ENCODE results near the gene PLCB1. TPM values are rescaled to one million over a fixed set of nuclear protein-coding genes. Genes with fewer than 3 reads are reported as not detected.

The PLCB1 gene
- total RNA-seq, 1 experiment from 2014 or later = 4.4 TPM

GRCh38 chr20:8875586-8875985 lies 743.5 kb downstream of the PLCB1 start:
- CTCF ChIA-PET = interaction anchor here (1.2 kb wide), 1 partner anchor 22 kb away, joined by 3 read pairs; no protein-coding TSS in a partner anchor
- peaks cover 13% of the 10 kb centered on the region for H3K4me1 ChIP-seq (ENCODE audit: insufficient read depth, low read length)
- H3K36me3 ChIP-seq (ENCODE audit: low read depth, low read length) = no peaks in the 10 kb centered on the region
- no peak overlapping the region for H3K4me2 ChIP-seq (ENCODE audit: low read length)
- H3K9me3 ChIP-seq (ENCODE audit: low read length) = no peaks in the 10 kb centered on the region
- DNase-seq (peak; percentile 28), ATAC-seq (peak; percentile 58)
- no peaks in the 10 kb centered on the region for H3F3A ChIP-seq (ENCODE audit: low read length, unreplicated experiment)
- TF ChIP-seq EZH2phosphoT487 (IDR thresholded peaks at IDR 0.05; ENCODE audit: borderline replicate concordance, low read length) (no peak), CTCF (conservative IDR thresholded peaks at IDR 0.05; ENCODE audit: low read depth, low read length) (no peak), EZH2 (IDR thresholded peaks at IDR 0.05; ENCODE audit: low read length, unreplicated experiment) (no peak)
- H3K79me2 ChIP-seq (ENCODE audit: low read length) = no peaks in the 10 kb centered on the region
- no TSS peak for BruUV-seq (replicated peaks)
- no peaks in the 10 kb centered on the region for H3K27me3 ChIP-seq (ENCODE audit: low read length)
- no peak overlapping the region for H2AFZ ChIP-seq (ENCODE audit: low read length)
- no peak overlapping the region for H3K27ac ChIP-seq (ENCODE audit: low read length)
- no peaks in the 10 kb centered on the region for H4K20me1 ChIP-seq (ENCODE audit: low read length)
- H3K9me2 ChIP-seq (replicated peaks; ENCODE audit: low read length) = no peaks in the 10 kb centered on the region
- H3K4me3 ChIP-seq (ENCODE audit: low read length) = no peak overlapping the region
- no peak overlapping the region for H3K9ac ChIP-seq (ENCODE audit: low read length)
- POLR2A ChIA-PET (ENCODE audit: unreplicated experiment) = no interaction called here
- intact Hi-C loops (cut with micrococcal nuclease) = loop anchor here (5.0 kb wide), 1 partner anchor 1712 kb away; no protein-coding TSS in a partner anchor

GRCh38 chr20:8876366-8876765 lies 744.3 kb downstream of the PLCB1 start:
- no peak; the same call in 1 of the 2 replicates for ATAC-seq

More at GRCh38 chr20:8876366-8876765, 744.3 kb downstream of the PLCB1 start:
- Histone ChIP-seq H3K4me3 (ENCODE audit: low read length) (no peak overlapping the region), H3F3A (ENCODE audit: low read length, unreplicated experiment) (no peaks in the 10 kb centered on the region), H3K27ac (ENCODE audit: low read length) (no peak overlapping the region), H4K20me1 (ENCODE audit: low read length) (no peaks in the 10 kb centered on the region), H3K79me2 (ENCODE audit: low read length) (no peaks in the 10 kb centered on the region), H3K4me1 (ENCODE audit: insufficient read depth, low read length) (peaks cover 13% of the 10 kb centered on the region), H2AFZ (ENCODE audit: low read length) (no peak overlapping the region), H3K36me3 (ENCODE audit: low read depth, low read length) (no peaks in the 10 kb centered on the region), H3K4me2 (ENCODE audit: low read length) (no peak overlapping the region), H3K27me3 (ENCODE audit: low read length) (no peaks in the 10 kb centered on the region), H3K9ac (ENCODE audit: low read length) (no peak overlapping the region), H3K9me3 (ENCODE audit: low read length) (no peaks in the 10 kb centered on the region), H3K9me2 (replicated peaks; ENCODE audit: low read length) (no peaks in the 10 kb centered on the region)
- POLR2A ChIA-PET (ENCODE audit: unreplicated experiment) = no interaction called here
- BruUV-seq (replicated peaks) = no TSS peak
- CTCF ChIA-PET = no interaction called here
- DNase-seq = no peak
- TF ChIP-seq EZH2 (IDR thresholded peaks at IDR 0.05; ENCODE audit: low read length, unreplicated experiment) (no peak), EZH2phosphoT487 (IDR thresholded peaks at IDR 0.05; ENCODE audit: borderline replicate concordance, low read length) (no peak), CTCF (conservative IDR thresholded peaks at IDR 0.05; ENCODE audit: low read depth, low read length) (no peak)
- intact Hi-C loops (cut with micrococcal nuclease) = loop anchor here (5.0 kb wide), 1 partner anchor 1711 kb away; no protein-coding TSS in a partner anchor

Data from PC-3 (cell line).